ENCODE measurements around the gene LBX2. TPM values are rescaled to one million over a fixed set of nuclear protein-coding genes. Genes with fewer than 3 reads are reported as not detected.
A peak's percentile ranks its signal among the peaks of the same experiment; 100 is the strongest.

Gene LBX2
- total and polyA plus RNA-seq, 9 of the 15 experiments (the other 6 are each of a cell fraction or from before 2014, with no cell fraction given): 0.39 to 6.2 (median 1.8) TPM; not detected in 1

- TF ChIP-seq CLOCK (CRISPR knock-in tag; IDR thresholded peaks at IDR 0.05; ENCODE audit: borderline replicate concordance) (no peak), HDAC1 (IDR thresholded peaks at IDR 0.05) (peak in 1 of 2 experiments; percentile 53; a peak in 1 of 4 replicates), ARNT (IDR thresholded peaks at IDR 0.05) (no peak), ZNF143 (CRISPR knock-in tag; IDR thresholded peaks at IDR 0.05) (no peak), NCOA2 (IDR thresholded peaks at IDR 0.05; ENCODE audit: partially characterized antibody in 2 of 2) (no peak), TEAD4 (IDR thresholded peaks at IDR 0.05; ENCODE audit: low read length) (no peak), TEAD4 (CRISPR knock-in tag; IDR thresholded peaks at IDR 0.05; ENCODE audit: borderline replicate concordance) (no peak), MYBL2 (IDR thresholded peaks at IDR 0.05; ENCODE audit: low read depth) (no peak), MYBL2 (CRISPR knock-in tag; IDR thresholded peaks at IDR 0.05; ENCODE audit: borderline replicate concordance) (no peak), NCOA4 (IDR thresholded peaks at IDR 0.05; ENCODE audit: partially characterized antibody) (no peak), ZNF184 (CRISPR knock-in tag; IDR thresholded peaks at IDR 0.05) (no peak), ZNF384 (IDR thresholded peaks at IDR 0.05; ENCODE audit: low read depth, low read length) (no peak), CBX3 (IDR thresholded peaks at IDR 0.05; ENCODE audit: borderline replicate concordance in 1 of 2, low read length in 2 of 2) (no peak), PHTF2 (CRISPR knock-in tag; IDR thresholded peaks at IDR 0.05) (no peak), YBX1 (IDR thresholded peaks at IDR 0.05) (no peak), MEIS2 (IDR thresholded peaks at IDR 0.05; ENCODE audit: partially characterized antibody) (peak; percentile 58), ZNF512 (tag; IDR thresholded peaks at IDR 0.05) (no peak), ZNF79 (CRISPR knock-in tag; IDR thresholded peaks at IDR 0.05; ENCODE audit: low read depth) (no peak), ZBTB5 (IDR thresholded peaks at IDR 0.05) (no peak), SREBF1 (IDR thresholded peaks at IDR 0.05; ENCODE audit: borderline replicate concordance, low read depth, low read length) (no peak), RB1 (IDR thresholded peaks at IDR 0.05; ENCODE audit: low read depth) (no peak), PCBP2 (IDR thresholded peaks at IDR 0.05; ENCODE audit: low read depth, low read length, poor library complexity, severe bottlenecking) (no peak)
Observed at GRCh38 chr2:74458132-74458937, 41.1 kb downstream of the LBX2 start, which contains the start of gene WBP1 (continued).

Data from K562 (cell line).